ENCODE measurements around the gene SPATA21.

The SPATA21 gene

GRCh38 chr1:16438516-16438915 is 1.3 kb upstream of the SPATA21 start:
- H3K27ac ChIP-seq = no peak overlapping the region

GRCh38 chr1:16434501-16434900 is 2.7 kb downstream of the SPATA21 start:
- TF ChIP-seq CTCF (conservative IDR thresholded peaks at IDR 0.05) = no peak
- H3K27ac ChIP-seq = no peak overlapping the region

More at GRCh38 chr1:16438516-16438915, 1.3 kb upstream of the SPATA21 start:
- no peak for TF ChIP-seq CTCF (conservative IDR thresholded peaks at IDR 0.05)

- no peak overlapping the region for H3K27ac ChIP-seq
- no peak for TF ChIP-seq CTCF (conservative IDR thresholded peaks at IDR 0.05)
These were observed 3.2 kb downstream of the SPATA21 start for GRCh38 chr1:16434007-16434406.

- no peak overlapping the region for H3K27ac ChIP-seq
- TF ChIP-seq CTCF (conservative IDR thresholded peaks at IDR 0.05) = no peak
These were observed 4.2 kb downstream of the SPATA21 start for GRCh38 chr1:16433030-16433429.

GRCh38 chr1:16430606-16431005 is 6.6 kb downstream of the SPATA21 start:
- no peak for TF ChIP-seq CTCF (conservative IDR thresholded peaks at IDR 0.05)
- no peak overlapping the region for H3K27ac ChIP-seq

GRCh38 chr1:16425125-16426025 is 11.8 kb downstream of the SPATA21 start:
- no peak for TF ChIP-seq CTCF (conservative IDR thresholded peaks at IDR 0.05)

GRCh38 chr1:16422041-16422440 is 15.2 kb downstream of the SPATA21 start:
- TF ChIP-seq CTCF (conservative IDR thresholded peaks at IDR 0.05) = no peak
- H3K27ac ChIP-seq = no peak overlapping the region

More at GRCh38 chr1:16425125-16426025, 11.8 kb downstream of the SPATA21 start:
- H3K27ac ChIP-seq = no peak overlapping the region
